GM12865 (cell line): ENCODE measurements around the gene SCN5A.
A peak's percentile ranks its signal among the peaks of the same experiment; 100 is the strongest.

Experiments used
- DNase-seq: peaks from one replicate; pipeline ENCODE4 v3.0.0; 2010; ENCODE audit warnings: low read depth
- H3K4me3 ChIP-seq: 2 replicates; pipeline ENCODE4 v1.5.1; 2011; ENCODE audit warnings: mild to moderate bottlenecking, low read depth, low read length, control low read depth
- TF ChIP-seq, protein P1 (sequence below): IDR thresholded peaks from 2 replicates; pipeline ENCODE4 v1.5.1; 2011; ENCODE audit warnings: low read length, control low read depth, low read depth, inconsistent platforms; ENCODE audit not compliant: insufficient read depth; ENCODE audit errors: missing control alignments

SCN5A gene

DNA sequence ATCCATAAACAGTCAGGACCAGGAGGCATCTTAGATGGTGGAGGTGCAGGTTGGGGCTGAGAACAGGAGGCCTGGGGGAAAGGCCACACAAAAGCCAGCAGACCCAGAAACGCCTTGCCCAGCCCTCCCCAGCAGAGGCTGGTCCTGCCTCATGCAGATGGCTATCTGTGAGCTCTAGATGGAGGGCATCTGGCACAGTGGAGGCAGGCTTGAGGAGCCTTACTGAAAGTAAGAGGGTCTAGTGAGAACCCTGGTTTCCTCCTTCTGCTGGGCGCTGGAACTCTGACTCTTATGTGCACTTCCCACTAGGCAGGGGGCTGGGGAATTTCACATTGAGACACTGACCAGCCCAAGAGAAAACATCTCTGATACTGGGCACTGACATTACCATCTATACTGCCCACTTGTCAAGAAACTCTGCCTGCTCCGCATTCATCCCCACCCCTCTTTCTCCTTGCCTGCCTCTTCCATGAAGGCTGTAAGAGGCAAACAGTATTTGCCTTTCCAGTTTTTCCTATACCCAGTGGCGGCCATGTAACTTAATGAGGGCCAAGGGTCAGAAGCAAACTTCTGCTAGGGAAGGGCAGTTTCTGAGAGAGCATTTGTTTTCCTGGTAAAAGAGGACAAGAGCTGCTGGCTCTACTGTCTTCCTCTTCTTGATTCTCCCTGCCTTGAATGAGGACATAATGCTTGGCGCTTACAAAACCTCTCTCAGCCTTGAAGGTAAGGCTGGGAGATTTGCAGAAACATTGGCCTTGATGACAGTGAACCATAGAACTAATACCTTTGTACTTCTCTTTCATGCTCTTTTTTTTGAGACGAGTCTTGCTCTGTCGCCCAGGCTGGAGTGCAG lies 4.4 kb upstream of the SCN5A start:
- DNase-seq = no peak
- H3K4me3 ChIP-seq = no peak overlapping the region
- TF ChIP-seq, protein P1, sequence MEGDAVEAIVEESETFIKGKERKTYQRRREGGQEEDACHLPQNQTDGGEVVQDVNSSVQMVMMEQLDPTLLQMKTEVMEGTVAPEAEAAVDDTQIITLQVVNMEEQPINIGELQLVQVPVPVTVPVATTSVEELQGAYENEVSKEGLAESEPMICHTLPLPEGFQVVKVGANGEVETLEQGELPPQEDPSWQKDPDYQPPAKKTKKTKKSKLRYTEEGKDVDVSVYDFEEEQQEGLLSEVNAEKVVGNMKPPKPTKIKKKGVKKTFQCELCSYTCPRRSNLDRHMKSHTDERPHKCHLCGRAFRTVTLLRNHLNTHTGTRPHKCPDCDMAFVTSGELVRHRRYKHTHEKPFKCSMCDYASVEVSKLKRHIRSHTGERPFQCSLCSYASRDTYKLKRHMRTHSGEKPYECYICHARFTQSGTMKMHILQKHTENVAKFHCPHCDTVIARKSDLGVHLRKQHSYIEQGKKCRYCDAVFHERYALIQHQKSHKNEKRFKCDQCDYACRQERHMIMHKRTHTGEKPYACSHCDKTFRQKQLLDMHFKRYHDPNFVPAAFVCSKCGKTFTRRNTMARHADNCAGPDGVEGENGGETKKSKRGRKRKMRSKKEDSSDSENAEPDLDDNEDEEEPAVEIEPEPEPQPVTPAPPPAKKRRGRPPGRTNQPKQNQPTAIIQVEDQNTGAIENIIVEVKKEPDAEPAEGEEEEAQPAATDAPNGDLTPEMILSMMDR = no peak

DNA sequence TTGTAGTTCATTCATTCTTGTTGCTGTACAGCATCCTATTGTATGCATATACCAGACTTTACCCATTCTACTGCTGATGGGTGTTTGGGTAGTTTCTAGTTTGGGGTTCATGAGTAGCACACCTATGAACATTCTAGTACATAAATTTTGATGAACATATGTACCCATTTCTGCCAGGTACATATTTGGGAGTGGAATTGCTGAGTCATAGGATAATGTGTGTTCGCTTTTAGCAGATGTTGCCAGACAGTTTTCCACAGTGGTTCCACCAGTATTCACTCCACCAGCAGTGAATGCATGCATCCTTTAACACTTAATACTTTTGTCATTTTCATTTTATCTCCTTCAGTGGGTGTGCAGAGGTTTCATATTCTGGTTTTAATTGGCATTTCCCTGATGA lies 3.4 kb upstream of the SCN5A start:
- TF ChIP-seq, protein P1 = no peak
- no peak overlapping the region for H3K4me3 ChIP-seq
- no peak for DNase-seq

DNA sequence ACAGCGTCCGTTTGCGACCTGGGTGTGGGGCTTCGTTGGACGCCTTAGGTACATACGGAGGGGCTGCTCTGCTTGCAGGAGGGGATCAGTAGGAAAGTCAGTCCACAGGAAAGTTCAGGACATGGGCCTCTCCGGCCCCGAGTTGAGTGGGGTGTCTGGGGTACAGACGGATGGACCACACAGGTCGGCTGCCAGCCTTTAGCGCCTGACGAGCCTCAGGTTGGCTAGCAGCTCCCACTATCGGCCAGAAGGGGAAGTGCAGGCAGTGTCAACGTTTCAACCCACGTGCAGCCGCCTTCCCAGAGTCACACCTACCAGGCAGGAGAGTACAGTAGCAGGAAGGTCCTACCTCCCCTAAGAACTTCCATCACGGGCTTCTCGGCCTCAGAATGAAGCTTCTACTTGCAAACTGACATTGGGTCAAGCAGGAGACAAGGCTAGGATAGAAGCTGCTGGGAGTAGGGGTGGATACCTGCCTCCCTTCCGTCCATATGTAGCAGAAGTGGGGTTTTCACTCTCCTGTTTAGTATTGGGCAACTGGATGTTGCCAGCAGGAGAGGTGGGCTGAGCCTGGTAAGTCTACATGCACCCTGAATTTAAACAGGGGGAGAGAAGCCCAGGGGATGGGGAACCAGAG lies 1.8 kb upstream of the SCN5A start:
- peak; percentile 70 for DNase-seq
- no peak overlapping the region for H3K4me3 ChIP-seq

DNA sequence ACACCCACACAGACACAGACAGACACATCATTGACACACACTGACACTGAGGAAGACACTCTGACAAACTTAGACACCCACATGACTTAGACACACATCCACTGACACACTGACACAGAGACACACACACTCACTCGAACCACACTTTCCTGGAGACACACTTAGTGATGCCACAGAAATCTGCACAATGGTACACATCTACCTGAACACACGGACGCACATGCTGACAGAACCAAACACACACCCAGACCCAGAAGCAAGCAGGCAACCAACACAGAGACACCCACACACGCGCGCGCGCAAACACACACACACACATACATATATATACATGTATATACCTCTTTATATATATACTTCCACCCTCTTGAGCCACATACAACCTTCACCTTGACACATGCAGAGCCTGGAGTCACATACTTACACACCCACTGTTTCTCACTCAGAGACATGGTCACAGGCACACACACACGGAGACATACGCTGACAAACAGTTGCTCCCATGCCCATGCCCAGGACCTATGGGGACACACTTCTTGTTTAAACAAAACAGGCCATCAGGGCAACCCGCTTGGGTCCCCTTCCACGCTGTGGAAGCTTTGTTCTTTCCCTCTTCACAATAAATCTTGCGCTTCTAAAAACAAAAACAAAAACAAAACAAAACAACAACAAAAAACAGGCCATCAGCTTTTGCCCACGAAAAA lies 913 bp upstream of the SCN5A start:
- TF ChIP-seq, protein P1 = no peak
- DNase-seq = no peak
- H3K4me3 ChIP-seq = no peak overlapping the region

More for the DNA sequence above, 1.8 kb upstream of the SCN5A start:
- TF ChIP-seq, protein P1 = peak; percentile 99

DNA sequence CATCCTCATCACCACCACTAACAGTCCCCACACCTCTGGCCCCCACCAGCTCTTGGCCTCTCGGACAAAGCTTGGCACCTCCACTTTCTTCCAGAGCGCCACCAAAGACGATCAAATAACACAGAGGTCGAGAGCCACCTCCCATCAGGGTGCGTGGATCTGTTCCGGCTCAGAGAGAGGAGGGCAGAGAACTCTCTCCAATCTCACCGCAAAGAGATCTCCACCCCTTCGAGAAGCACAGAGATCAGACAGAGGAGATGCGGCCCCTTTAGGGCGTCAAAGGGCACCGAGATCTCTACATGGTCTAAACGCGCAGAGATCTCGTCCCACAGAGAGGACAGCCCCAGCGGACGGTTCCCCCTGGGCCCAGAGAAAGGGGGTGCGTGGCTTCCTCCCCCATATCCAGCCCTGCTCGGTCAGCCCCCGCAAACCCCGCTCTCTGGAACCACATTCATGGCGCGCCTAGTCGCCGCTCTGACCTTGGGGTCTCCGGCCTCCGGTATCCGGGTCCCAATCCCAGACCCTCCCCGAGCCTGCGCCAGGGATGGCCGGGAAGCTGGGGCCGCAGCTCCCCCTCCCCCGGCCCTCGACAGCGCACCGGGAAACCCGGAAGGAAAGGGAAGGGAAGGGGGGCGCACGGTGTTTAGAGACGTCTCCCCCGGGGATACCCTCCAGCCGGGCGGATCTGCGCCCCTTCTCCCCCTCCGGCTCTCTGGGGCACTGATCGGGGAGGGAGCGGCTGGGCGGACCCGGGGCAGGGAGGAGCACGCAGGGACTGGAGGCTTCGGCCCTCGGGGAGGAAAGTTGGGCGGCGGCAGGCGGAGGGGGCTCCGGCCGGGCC lies 608 bp downstream of the SCN5A start:
- no peak overlapping the region for H3K4me3 ChIP-seq
- TF ChIP-seq, protein P1 = no peak
- no peak for DNase-seq

DNA sequence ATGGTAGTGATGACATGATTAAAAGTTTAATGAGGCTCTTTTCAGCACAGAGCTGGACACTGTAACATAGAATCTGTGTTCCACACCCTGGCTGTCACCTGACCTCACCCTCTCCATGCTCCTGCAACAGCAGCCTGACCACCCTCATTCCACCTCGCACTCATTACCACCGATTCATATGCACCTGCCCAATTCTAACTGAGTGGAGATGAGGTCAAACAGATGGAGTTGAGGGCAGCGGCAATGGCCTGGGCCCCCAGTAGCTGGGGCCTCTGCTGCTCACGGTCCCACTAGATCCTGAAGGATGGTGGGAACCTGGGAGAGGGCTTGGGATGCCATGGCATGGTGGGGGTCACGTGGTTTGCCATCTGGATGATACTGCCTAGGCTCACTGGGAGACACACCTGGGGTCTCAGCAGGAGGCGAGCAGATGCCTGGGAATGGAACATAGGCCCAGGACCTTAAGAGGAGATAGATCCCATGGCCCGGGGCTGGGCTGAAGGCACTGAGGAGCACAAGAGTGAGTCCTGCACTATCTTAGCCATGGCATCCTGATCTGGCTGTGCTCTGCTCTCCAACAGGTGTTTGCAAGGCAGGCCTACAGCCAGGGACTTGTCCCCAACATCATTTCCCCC lies 1.3 kb downstream of the SCN5A start:
- no peak for DNase-seq
- TF ChIP-seq, protein P1 = no peak
- no peak overlapping the region for H3K4me3 ChIP-seq
